ENCODE measurements around the gene GLT8D2. TPM values are rescaled to one million over a fixed set of nuclear protein-coding genes. Genes with fewer than 3 reads are reported as not detected.

GLT8D2 gene
- total and polyA plus RNA-seq, 2 donors (not counting 3 experiments of a cell fraction or from before 2014, with no cell fraction given), result 1.7 to 2.6 TPM

DNA sequence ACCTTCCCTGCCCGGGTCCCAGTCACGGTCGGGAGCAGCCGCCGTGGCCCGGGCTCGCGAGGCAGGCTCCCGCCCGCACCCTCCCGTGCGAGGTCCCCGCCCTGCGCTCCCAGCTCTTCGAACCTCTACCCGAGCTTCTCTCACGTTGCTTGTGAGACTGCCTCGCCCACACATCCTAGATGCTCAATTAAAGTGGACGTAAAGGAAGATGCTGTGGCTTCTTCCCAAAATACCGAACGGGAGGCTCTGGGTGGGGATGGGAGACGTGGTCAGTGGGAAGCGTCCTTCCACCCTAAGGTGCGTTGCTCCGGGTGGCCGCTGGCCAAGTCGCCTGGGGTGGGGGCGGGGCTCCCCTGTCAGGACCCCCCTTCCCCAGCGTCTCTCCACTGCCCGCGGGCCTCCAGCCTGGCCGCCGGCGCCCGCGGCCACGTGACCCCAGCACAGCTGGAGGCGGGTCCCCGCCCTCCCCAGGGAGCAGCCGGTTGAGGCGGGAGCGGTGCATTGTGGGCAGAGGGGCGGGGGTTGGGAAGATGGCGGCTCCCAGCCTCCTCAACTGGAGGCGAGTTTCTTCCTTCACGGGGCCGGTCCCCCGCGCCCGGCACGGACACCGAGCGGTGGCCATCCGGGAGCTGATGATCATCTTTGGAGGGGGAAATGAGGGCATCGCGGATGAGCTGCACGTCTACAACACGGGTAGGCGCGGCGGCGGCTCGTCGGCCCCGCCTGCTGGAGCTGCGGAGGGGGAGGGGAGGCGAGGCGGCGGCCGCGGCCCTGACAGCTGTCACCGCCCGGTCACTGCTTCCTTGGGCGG lies 14.2 kb upstream of the GLT8D2 start, which contains the start of gene HCFC2:
Gene HCFC2, plus strand, starts transcription at position 501 of the 811 bp plus-strand sequence. Its CDS starts 30 bp downstream, at position 531.
- Histone ChIP-seq H3K36me3 (ENCODE audit: control insufficient read depth in 2 of 2, extremely low read depth in 1 of 2, insufficient read depth in 2 of 2, low read length in 2 of 2) (peaks cover 0 to 2% of the 10 kb centered on the region in 2 experiments), H3K9me3 (replicated peaks; ENCODE audit: control insufficient read depth, insufficient read depth, low read length) (no peaks in the 10 kb centered on the region), H2AFZ (ENCODE audit: low read depth, low read length) (peak within 1 kb of the TSS; percentile 97), H3K9me1 (replicated peaks; ENCODE audit: control insufficient read depth, extremely low read depth, insufficient read depth, low read length) (no peaks in the 10 kb centered on the region), H4K20me1 (replicated peaks; ENCODE audit: control insufficient read depth, extremely low read depth, insufficient read depth, low read length) (no peaks in the 10 kb centered on the region), H3K9ac (replicated peaks; ENCODE audit: extremely low read depth, insufficient read depth, low read length) (peak within 1 kb of the TSS; percentile 65), H3K4me2 (ENCODE audit: insufficient read depth, low read length) (peak within 1 kb of the TSS; percentile 84), H3K27me3 (ENCODE audit: control insufficient read depth in 2 of 2, insufficient read depth in 2 of 2, low read length in 2 of 2) (no peaks in the 10 kb centered on the region), H3K79me2 (ENCODE audit: control insufficient read depth, insufficient read depth, low read length) (peaks cover 13% of the 10 kb centered on the region), H3K4me1 (ENCODE audit: control insufficient read depth, extremely low read depth, insufficient read depth, low read length) (peaks cover 10% of the 10 kb centered on the region), H3K4me3 (replicated peaks in 1 of 3; ENCODE audit: insufficient read depth in 1 of 3, low read depth in 1 of 3, low read length in 3 of 3) (peak within 1 kb of the TSS; percentile 86 to 89 (median 86)), H3K27ac (ENCODE audit: insufficient read depth, low read depth, low read length) (peak within 1 kb of the TSS; percentile 41)
- FAIRE-seq (peak; percentile 83), DNase-seq (ENCODE audit: low read depth, low spot score) (peak; percentile 89)
- ChIA-PET CTCF (interaction anchor here (0.9 to 2.2 kb wide), 4 partner anchors 10 to 989 kb away, joined by 3 to 22 read pairs (median 3); partner anchors contain the start of gene TDG), POLR2A (interaction anchor here (0.6 to 0.9 kb wide), 4 partner anchors 74 to 344 kb away, joined by 3 to 4 read pairs (median 3); partner anchors contain the start of genes HSP90B1, NFYB and NT5DC3)
- BruUV-seq (replicated peaks), result no TSS peak
- dilution Hi-C loops (cut with MboI; ENCODE audit: extremely low pct_ligation_motif_present, low sequenced_read_pairs), result no loop called here
- peak; percentile 22 for TF ChIP-seq FOS (IDR thresholded peaks at IDR 0.05; ENCODE audit: borderline replicate concordance, insufficient read depth, low read length)
- TF ChIP-seq POLR2AphosphoS5 (IDR thresholded peaks at IDR 0.05; ENCODE audit: insufficient read depth, low read depth, low read length), result peak; percentile 73
- TF ChIP-seq, protein P1, sequence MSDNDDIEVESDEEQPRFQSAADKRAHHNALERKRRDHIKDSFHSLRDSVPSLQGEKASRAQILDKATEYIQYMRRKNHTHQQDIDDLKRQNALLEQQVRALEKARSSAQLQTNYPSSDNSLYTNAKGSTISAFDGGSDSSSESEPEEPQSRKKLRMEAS (IDR thresholded peaks at IDR 0.05; ENCODE audit: insufficient read depth, insufficient read length), result peak; percentile 84
- peak; percentile 75 for TF ChIP-seq POLR2A (IDR thresholded peaks at IDR 0.05; ENCODE audit: low read depth, low read length)
- TF ChIP-seq MYC (IDR thresholded peaks at IDR 0.05; ENCODE audit: low read depth, low read length), result no peak
- TF ChIP-seq, protein P2, sequence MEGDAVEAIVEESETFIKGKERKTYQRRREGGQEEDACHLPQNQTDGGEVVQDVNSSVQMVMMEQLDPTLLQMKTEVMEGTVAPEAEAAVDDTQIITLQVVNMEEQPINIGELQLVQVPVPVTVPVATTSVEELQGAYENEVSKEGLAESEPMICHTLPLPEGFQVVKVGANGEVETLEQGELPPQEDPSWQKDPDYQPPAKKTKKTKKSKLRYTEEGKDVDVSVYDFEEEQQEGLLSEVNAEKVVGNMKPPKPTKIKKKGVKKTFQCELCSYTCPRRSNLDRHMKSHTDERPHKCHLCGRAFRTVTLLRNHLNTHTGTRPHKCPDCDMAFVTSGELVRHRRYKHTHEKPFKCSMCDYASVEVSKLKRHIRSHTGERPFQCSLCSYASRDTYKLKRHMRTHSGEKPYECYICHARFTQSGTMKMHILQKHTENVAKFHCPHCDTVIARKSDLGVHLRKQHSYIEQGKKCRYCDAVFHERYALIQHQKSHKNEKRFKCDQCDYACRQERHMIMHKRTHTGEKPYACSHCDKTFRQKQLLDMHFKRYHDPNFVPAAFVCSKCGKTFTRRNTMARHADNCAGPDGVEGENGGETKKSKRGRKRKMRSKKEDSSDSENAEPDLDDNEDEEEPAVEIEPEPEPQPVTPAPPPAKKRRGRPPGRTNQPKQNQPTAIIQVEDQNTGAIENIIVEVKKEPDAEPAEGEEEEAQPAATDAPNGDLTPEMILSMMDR (IDR thresholded peaks at IDR 0.05; ENCODE audit: extremely low read depth in 1 of 2, insufficient read depth in 1 of 2, low read depth in 1 of 2, low read length in 2 of 2), result no peak
- intact Hi-C loops (cut with micrococcal nuclease), result loop anchor here (2.0 kb wide), 2 partner anchors 99 to 107 kb away; partner anchors contain the start of gene TDG

Measured in endothelial cell of umbilical vein (primary cell).